Lung microvascular endothelial cell (primary cell): ENCODE measurements around the gene FAM114A1. TPM values are rescaled to one million over a fixed set of nuclear protein-coding genes. Genes with fewer than 3 reads are reported as not detected.
"Not testable (repeated sequence)": the region's sequence is repeated elsewhere in the genome, so short reads cannot be mapped to it uniquely, and the experiment has no call there.

ENCODE experiments used
- DNase-seq, 2 donors: peaks; one replicate each; pipeline versions ENCODE4 v3.0.0 to v3.0.0-alpha.2; 2010; ENCODE audit warnings: low read depth in 2 of 2
- total RNA-seq: library from RNA; depleted of rRNA; stranded (reverse); fragments of >200 nt; gene quantifications from 2 replicates; pipeline ENCODE4 v1.2.1, GENCODE V29; 2014

FAM114A1 gene
- total RNA-seq, 1 donor from 2014 or later: 70.8 TPM

- DNase-seq: no peak
Measured at GRCh38 chr4:38931125-38931524, 63.5 kb downstream of the FAM114A1 start.

- no peak for DNase-seq
Measured at GRCh38 chr4:38935391-38936073, 67.9 kb downstream of the FAM114A1 start.

- no peak for DNase-seq
Measured at GRCh38 chr4:38939165-38939564, 71.6 kb downstream of the FAM114A1 start.

- no peak for DNase-seq
Measured at GRCh38 chr4:38940476-38940875, 72.9 kb downstream of the FAM114A1 start.

- peak in 1 of 2 donors; percentile 34 for DNase-seq
Measured at GRCh38 chr4:38941906-38942305, 74.3 kb downstream of the FAM114A1 start.

GRCh38 chr4:38943343-38943742 is 75.7 kb downstream of the FAM114A1 start:
- DNase-seq: no peak

- no peak for DNase-seq
Measured at GRCh38 chr4:38944440-38944839, 76.8 kb downstream of the FAM114A1 start.

GRCh38 chr4:38946919-38947318 is 79.3 kb downstream of the FAM114A1 start:
- no peak for DNase-seq

GRCh38 chr4:38948551-38948950 is 80.9 kb downstream of the FAM114A1 start:
- DNase-seq: peak in 1 of 2 donors; percentile 64

- peak in 1 of 2 donors; percentile 83 for DNase-seq
Measured at GRCh38 chr4:38949411-38950051, 81.9 kb downstream of the FAM114A1 start.

- peak in 1 of 2 donors; percentile 10 for DNase-seq
Measured at GRCh38 chr4:38950159-38950558, 82.6 kb downstream of the FAM114A1 start.

- peak in 1 of 2 donors; percentile 47 for DNase-seq
Measured at GRCh38 chr4:38950734-38951133, 83.1 kb downstream of the FAM114A1 start.

- no peak for DNase-seq
Measured at GRCh38 chr4:38951598-38951997, 84.0 kb downstream of the FAM114A1 start.

GRCh38 chr4:38952017-38952416 is 84.4 kb downstream of the FAM114A1 start:
- no peak for DNase-seq

- no peak for DNase-seq
Measured at GRCh38 chr4:38954727-38955126, 87.1 kb downstream of the FAM114A1 start.

- DNase-seq: no peak
Measured at GRCh38 chr4:38955957-38956356, 88.4 kb downstream of the FAM114A1 start.

- DNase-seq: no peak
Measured at GRCh38 chr4:38957261-38957815, 89.7 kb downstream of the FAM114A1 start.

GRCh38 chr4:38957893-38958292 is 90.3 kb downstream of the FAM114A1 start:
- DNase-seq: no peak

GRCh38 chr4:38958453-38959190 is 91.0 kb downstream of the FAM114A1 start:
- no peak for DNase-seq

- DNase-seq: not testable (repeated sequence)
Measured at GRCh38 chr4:38959248-38959647, 91.6 kb downstream of the FAM114A1 start.

GRCh38 chr4:38964942-38965775 is 97.6 kb downstream of the FAM114A1 start:
- DNase-seq: no peak
